Osteocyte (in vitro differentiated cells): ENCODE measurements around the gene ARFGAP1. TPM values are rescaled to one million over a fixed set of nuclear protein-coding genes. Genes with fewer than 3 reads are reported as not detected.

Experiments used
- DNase-seq: peaks from one replicate; pipeline ENCODE4 v3.0.0; 2021; ENCODE audit warnings: mixed read lengths; ENCODE audit not compliant: unreplicated experiment; ENCODE audit errors: extremely low spot score
- H3K27ac Mint-ChIP-seq: one replicate; pipeline ENCODE4 v1.8.0; 2021; ENCODE audit warnings: mild to moderate bottlenecking, mixed read lengths; ENCODE audit not compliant: unreplicated experiment
- H3K27me3 Mint-ChIP-seq: one replicate; pipeline ENCODE4 v1.8.0; 2021; ENCODE audit warnings: mixed read lengths; ENCODE audit not compliant: unreplicated experiment
- H3K36me3 Mint-ChIP-seq: one replicate; pipeline ENCODE4 v1.8.0; 2021; ENCODE audit warnings: mixed read lengths; ENCODE audit not compliant: unreplicated experiment
- H3K4me1 Mint-ChIP-seq: one replicate; pipeline ENCODE4 v1.8.0; 2021; ENCODE audit warnings: mixed read lengths; ENCODE audit not compliant: unreplicated experiment
- H3K4me3 Mint-ChIP-seq: one replicate; pipeline ENCODE4 v1.8.0; 2021; ENCODE audit warnings: mild to moderate bottlenecking, moderate library complexity, mixed read lengths; ENCODE audit not compliant: unreplicated experiment
- H3K9me3 Mint-ChIP-seq: one replicate; pipeline ENCODE4 v1.8.0; 2021; ENCODE audit warnings: mixed read lengths; ENCODE audit not compliant: unreplicated experiment
- CTCF ChIP-seq: fragments of 200-600 bp; sonication (generic); IDR thresholded peaks from 2 replicates; pipeline ENCODE4 v1.5.0; 2021; ENCODE audit warnings: antibody characterized with exemption, mild to moderate bottlenecking, moderate library complexity
- total RNA-seq: library from RNA; stranded (reverse); gene quantifications from 2 replicates; pipeline ENCODE4 v1.2.1, GENCODE V29; 2021

The ARFGAP1 gene
- total RNA-seq, 1 donor from 2014 or later, result 119 TPM

DNA sequence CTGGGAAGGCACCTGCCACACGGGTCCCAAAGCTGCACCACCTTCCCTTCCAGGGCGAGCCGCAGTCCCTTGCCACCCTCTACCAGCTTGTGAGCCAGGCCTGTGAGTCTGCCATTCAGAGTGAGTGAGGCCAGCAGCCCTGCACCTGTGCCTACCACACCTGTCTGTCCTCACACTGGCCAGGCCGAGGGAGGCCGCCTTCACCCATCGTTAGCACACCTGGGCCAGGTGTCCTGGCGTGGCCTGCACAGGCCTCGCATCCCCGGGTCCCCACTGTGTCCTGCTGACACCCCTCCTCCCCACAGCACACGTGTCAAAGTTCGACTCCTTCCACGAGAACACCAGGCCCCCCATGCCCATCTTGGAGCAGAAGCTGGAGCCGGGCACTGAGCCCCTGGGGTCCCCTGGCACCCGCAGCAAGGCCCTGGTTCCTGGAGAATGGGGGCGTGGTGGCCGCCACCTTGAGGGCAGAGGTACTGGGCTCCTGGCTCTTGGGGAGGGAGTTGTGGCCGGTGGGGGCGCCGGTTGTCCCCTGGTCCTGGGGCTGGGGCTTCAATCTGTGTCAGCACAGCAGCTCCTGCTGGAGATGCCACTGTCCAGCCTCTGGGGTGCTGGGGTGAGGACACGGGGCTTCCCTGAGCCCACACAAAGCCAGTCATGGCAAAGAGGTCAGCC, 55.5 kb downstream of the ARFGAP1 start:
- no peaks in the 10 kb centered on the region for H3K36me3 Mint-ChIP-seq
- H3K27ac Mint-ChIP-seq, result no peak overlapping the region
- TF ChIP-seq CTCF, result no peak
- H3K9me3 Mint-ChIP-seq, result peaks cover 3% of the 10 kb centered on the region
- H3K27me3 Mint-ChIP-seq, result peaks cover 12% of the 10 kb centered on the region
- no peaks in the 10 kb centered on the region for H3K4me1 Mint-ChIP-seq
- no peak overlapping the region for H3K4me3 Mint-ChIP-seq
- DNase-seq, result no peak

- Mint-ChIP-seq H3K27ac (no peak overlapping the region), H3K4me1 (no peaks in the 10 kb centered on the region), H3K9me3 (peaks cover 3% of the 10 kb centered on the region), H3K36me3 (no peaks in the 10 kb centered on the region), H3K4me3 (no peak overlapping the region), H3K27me3 (peaks cover 5% of the 10 kb centered on the region)
- no peak for DNase-seq
- TF ChIP-seq CTCF, result no peak
These were observed 56.2 kb downstream of the ARFGAP1 start for GRCh38 chr20:63328718-63329275.

DNA sequence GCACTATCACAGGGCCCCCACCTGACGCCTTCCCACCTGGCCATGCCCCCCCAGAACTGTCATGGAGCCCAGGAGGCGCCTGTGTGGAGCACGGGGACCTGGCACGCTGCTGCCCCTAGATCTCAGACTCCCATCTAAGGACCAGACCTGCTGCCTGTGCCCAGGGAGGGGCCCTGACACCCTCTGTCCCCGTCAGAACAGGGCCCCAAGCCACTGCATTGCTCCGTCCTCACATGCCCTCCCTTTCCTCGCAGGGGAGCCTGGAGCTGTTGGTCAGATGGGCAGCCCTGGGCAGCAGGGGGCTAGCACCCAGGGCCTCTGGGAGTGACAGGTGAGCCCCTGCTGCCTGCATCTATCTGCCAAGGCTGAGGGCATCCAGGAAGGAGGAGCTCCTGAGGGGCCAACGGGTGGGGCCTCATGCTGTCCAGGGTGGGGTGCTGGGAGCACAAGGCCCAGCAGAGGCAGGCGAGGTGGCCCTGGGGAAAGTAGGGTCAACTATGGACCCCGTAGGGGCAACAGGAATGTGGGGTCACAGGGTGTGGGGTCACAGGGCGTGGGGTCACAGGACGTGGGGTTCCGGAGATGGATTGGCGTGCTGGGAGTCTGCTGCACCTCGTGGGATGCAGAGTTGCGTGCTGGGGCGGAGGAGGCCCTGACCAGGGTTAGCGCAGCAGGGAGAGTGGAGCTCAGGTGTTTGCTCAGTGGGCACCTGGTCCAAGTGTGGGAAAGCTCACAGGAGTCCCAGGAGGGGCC, 56.9 kb downstream of the ARFGAP1 start:
- H3K36me3 Mint-ChIP-seq, result no peaks in the 10 kb centered on the region
- H3K4me3 Mint-ChIP-seq, result no peak overlapping the region
- no peak for TF ChIP-seq CTCF
- no peaks in the 10 kb centered on the region for H3K4me1 Mint-ChIP-seq
- no peak overlapping the region for H3K27ac Mint-ChIP-seq
- peaks cover 2% of the 10 kb centered on the region for H3K27me3 Mint-ChIP-seq
- H3K9me3 Mint-ChIP-seq, result peaks cover 3% of the 10 kb centered on the region
- DNase-seq, result no peak

- Mint-ChIP-seq H3K36me3 (no peaks in the 10 kb centered on the region), H3K4me3 (no peak overlapping the region), H3K4me1 (no peaks in the 10 kb centered on the region), H3K9me3 (peaks cover 3% of the 10 kb centered on the region), H3K27ac (no peak overlapping the region), H3K27me3 (peaks cover 2% of the 10 kb centered on the region)
- TF ChIP-seq CTCF, result no peak
- no peak for DNase-seq
These were observed 57.6 kb downstream of the ARFGAP1 start for GRCh38 chr20:63330084-63330760.

GRCh38 chr20:63330940-63331339, 58.3 kb downstream of the ARFGAP1 start:
- TF ChIP-seq CTCF, result no peak
- H3K4me1 Mint-ChIP-seq, result peaks cover 5% of the 10 kb centered on the region
- H3K9me3 Mint-ChIP-seq, result peaks cover 3% of the 10 kb centered on the region
- no peak overlapping the region for H3K27ac Mint-ChIP-seq
- no peaks in the 10 kb centered on the region for H3K36me3 Mint-ChIP-seq
- H3K4me3 Mint-ChIP-seq, result no peak overlapping the region
- no peak for DNase-seq
- peaks cover 8% of the 10 kb centered on the region for H3K27me3 Mint-ChIP-seq
